HEK293T (cell line): ENCODE results near the gene PXN.
"Not testable (repeated sequence)": the region's sequence is repeated elsewhere in the genome, so short reads cannot be mapped to it uniquely, and the experiment has no call there.

Experiments
- CTCF ChIA-PET: fragments of 350-600 bp; formaldehyde crosslinking; extraction: SDS; loops from one replicate; lab custom pipeline; 2021; ENCODE audit warnings: antibody characterized with exemption, inconsistent platforms; lab: Yijun Ruan, JAX
- POLR2A ChIA-PET: fragments of 350-600 bp; formaldehyde crosslinking; extraction: SDS; loops from one replicate; lab custom pipeline; 2020; ENCODE audit warnings: antibody characterized with exemption, inconsistent platforms; lab: Yijun Ruan, JAX
- DNase-seq: peaks from one replicate; pipeline ENCODE4 v3.0.0; 2012; ENCODE audit warnings: mixed read lengths; ENCODE audit errors: extremely low spot score
- ARNT ChIP-seq: fragments of 450-650 bp; IDR thresholded peaks from 2 replicates; pipeline ENCODE4 v1.6.1; 2017; ENCODE audit warnings: mild to moderate bottlenecking
- BHLHE40 ChIP-seq: fragments of 450-650 bp; IDR thresholded peaks from 2 replicates; pipeline ENCODE4 v1.6.1; 2016; ENCODE audit warnings: mild to moderate bottlenecking, moderate library complexity, borderline replicate concordance
- CTBP1 ChIP-seq: fragments of 450-650 bp; IDR thresholded peaks from 2 replicates; pipeline ENCODE4 v1.6.1; 2016; ENCODE audit warnings: borderline replicate concordance
- ELF4 ChIP-seq: fragments of 450-650 bp; IDR thresholded peaks from 2 replicates; pipeline ENCODE4 v1.6.1; 2017; ENCODE audit warnings: antibody characterized with exemption
- FOXA1 ChIP-seq: fragments of 450-650 bp; IDR thresholded peaks from 2 replicates; pipeline ENCODE4 v1.6.1; 2016; ENCODE audit warnings: mild to moderate bottlenecking
- FOXK2 ChIP-seq: fragments of 450-650 bp; IDR thresholded peaks from 2 replicates; pipeline ENCODE4 v1.6.1; 2016; ENCODE audit warnings: mild to moderate bottlenecking
- FOXM1 ChIP-seq: fragments of 450-650 bp; IDR thresholded peaks from 2 replicates; pipeline ENCODE4 v1.6.1; 2017; ENCODE audit warnings: mild to moderate bottlenecking, borderline replicate concordance
- HDGF ChIP-seq: fragments of 450-650 bp; IDR thresholded peaks from 2 replicates; pipeline ENCODE4 v1.6.1; 2017; ENCODE audit warnings: antibody characterized with exemption, borderline replicate concordance
- L3MBTL2 ChIP-seq: fragments of 450-650 bp; conservative IDR thresholded peaks from 2 replicates; pipeline ENCODE4 v1.6.1; 2016; ENCODE audit warnings: mild to moderate bottlenecking
- LEF1 ChIP-seq: fragments of 450-650 bp; IDR thresholded peaks from 2 replicates; pipeline ENCODE4 v1.6.1; 2017; ENCODE audit warnings: mild to moderate bottlenecking, borderline replicate concordance
- NFRKB ChIP-seq: fragments of 450-650 bp; IDR thresholded peaks from 2 replicates; pipeline ENCODE4 v1.6.1; 2016; ENCODE audit warnings: mild to moderate bottlenecking, moderate library complexity
- SP1 ChIP-seq: fragments of 450-650 bp; IDR thresholded peaks from 2 replicates; pipeline ENCODE4 v1.6.1; 2017
- SUZ12 ChIP-seq: fragments of 450-650 bp; IDR thresholded peaks from 2 replicates; pipeline ENCODE4 v1.6.1; 2016; ENCODE audit warnings: mild to moderate bottlenecking
- TARDBP ChIP-seq: fragments of 450-650 bp; IDR thresholded peaks from 2 replicates; pipeline ENCODE4 v1.6.1; 2016
- ZNF384 ChIP-seq: fragments of 450-650 bp; IDR thresholded peaks from 2 replicates; pipeline ENCODE4 v1.6.1; 2016
- TF ChIP-seq, protein P1 (sequence below): fragments of 450-650 bp; IDR thresholded peaks from 2 replicates; pipeline ENCODE4 v1.6.1; 2016

The PXN gene

DNA sequence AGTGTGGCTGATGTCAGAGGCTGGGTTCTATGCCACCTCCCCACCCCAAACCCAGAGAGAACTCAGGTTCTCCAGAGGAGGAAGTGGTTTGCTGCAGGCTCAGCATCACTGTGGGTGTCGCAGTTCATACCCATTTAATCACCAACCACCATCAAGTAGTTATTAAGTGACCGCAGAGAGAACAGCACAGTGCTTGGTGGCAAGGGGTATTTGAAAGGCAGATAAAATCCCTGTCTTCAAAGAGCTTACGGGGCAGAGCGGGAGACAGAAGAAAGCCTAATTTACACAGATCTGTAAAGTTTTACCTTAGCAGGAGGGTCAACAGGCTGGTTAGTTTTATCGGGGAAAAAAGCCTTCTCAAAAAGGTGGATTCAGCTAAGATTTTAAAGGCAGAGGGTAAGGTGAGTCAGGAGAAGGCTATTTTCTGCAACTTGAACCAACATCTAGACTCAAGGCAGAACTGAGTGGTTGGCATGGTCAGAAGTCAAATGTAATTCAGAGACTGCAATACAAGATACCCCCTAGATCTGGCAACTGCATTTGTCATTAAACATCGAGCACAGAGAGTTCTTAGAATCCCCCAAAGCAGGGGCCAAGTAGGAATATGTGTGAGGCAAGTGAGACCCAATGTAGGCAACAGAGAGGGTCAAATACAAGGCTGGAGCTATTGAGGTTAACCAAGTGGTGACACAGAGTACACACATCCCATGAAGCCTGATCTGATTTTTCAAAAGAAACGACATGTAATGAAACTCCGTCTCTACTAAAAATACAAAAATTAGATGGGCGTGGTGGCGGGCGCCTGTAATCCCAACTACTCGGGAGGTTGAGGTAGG lies 13.2 kb downstream of the PXN start:
- POLR2A ChIA-PET = interaction anchor here (1.4 to 5.7 kb wide), 4 partner anchors 9 to 51 kb away, joined by 3 to 31 read pairs (median 8); partner anchors contain the start of genes RNU4-1, RNU4-2 and RPLP0
- TF ChIP-seq FOXM1 (no peak), TARDBP (no peak), SUZ12 (no peak), FOXA1 (no peak), CTBP1 (no peak), NFRKB (no peak), ZNF384 (no peak), SP1 (no peak), BHLHE40 (no peak), ELF4 (no peak), L3MBTL2 (no peak), LEF1 (no peak), ARNT (no peak), HDGF (no peak)
- TF ChIP-seq, protein P1, sequence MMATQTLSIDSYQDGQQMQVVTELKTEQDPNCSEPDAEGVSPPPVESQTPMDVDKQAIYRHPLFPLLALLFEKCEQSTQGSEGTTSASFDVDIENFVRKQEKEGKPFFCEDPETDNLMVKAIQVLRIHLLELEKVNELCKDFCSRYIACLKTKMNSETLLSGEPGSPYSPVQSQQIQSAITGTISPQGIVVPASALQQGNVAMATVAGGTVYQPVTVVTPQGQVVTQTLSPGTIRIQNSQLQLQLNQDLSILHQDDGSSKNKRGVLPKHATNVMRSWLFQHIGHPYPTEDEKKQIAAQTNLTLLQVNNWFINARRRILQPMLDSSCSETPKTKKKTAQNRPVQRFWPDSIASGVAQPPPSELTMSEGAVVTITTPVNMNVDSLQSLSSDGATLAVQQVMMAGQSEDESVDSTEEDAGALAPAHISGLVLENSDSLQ = no peak
- CTCF ChIA-PET = interaction anchor here (0.6 to 1.8 kb wide), 3 partner anchors 17 to 688 kb away, joined by 3 to 7 read pairs (median 3); no protein-coding TSS in a partner anchor
- no peak for DNase-seq

- ChIA-PET POLR2A (interaction anchor here (1.2 to 5.7 kb wide), 4 partner anchors 10 to 51 kb away, joined by 3 to 31 read pairs (median 8); partner anchors contain the start of genes RNU4-1, RNU4-2 and RPLP0), CTCF (interaction anchor here (0.6 to 2.2 kb wide), 4 partner anchors 16 to 688 kb away, joined by 3 to 14 read pairs (median 5); no protein-coding TSS in a partner anchor)
- DNase-seq = not testable (repeated sequence)
These were observed 14.0 kb downstream of the PXN start for GRCh38 chr12:120251364-120252070.

GRCh38 chr12:120249875-120250795 lies 15.4 kb downstream of the PXN start:
- POLR2A ChIA-PET = interaction anchor here (1.2 to 5.7 kb wide), 3 partner anchors 20 to 49 kb away, joined by 3 to 31 read pairs (median 8); partner anchors contain the start of genes RNU4-1, RNU4-2 and RPLP0
- CTCF ChIA-PET = interaction anchor here (0.6 to 2.2 kb wide), 8 partner anchors 9 to 33 kb away, joined by 3 to 14 read pairs (median 3); partner anchors contain the start of gene PXN
- no peak for TF ChIP-seq LEF1
- TF ChIP-seq FOXM1 = no peak
- TF ChIP-seq FOXK2 = no peak
- TF ChIP-seq FOXA1 = no peak
- TF ChIP-seq, protein P1 = no peak
- no peak for TF ChIP-seq TARDBP
- no peak for TF ChIP-seq NFRKB
- no peak for TF ChIP-seq SP1
- no peak for TF ChIP-seq BHLHE40
- TF ChIP-seq ARNT = no peak
- TF ChIP-seq CTBP1 = no peak
- no peak for TF ChIP-seq ZNF384
- TF ChIP-seq HDGF = no peak
- TF ChIP-seq L3MBTL2 = no peak
- no peak for TF ChIP-seq ELF4
- TF ChIP-seq SUZ12 = no peak
- no peak for DNase-seq

DNA sequence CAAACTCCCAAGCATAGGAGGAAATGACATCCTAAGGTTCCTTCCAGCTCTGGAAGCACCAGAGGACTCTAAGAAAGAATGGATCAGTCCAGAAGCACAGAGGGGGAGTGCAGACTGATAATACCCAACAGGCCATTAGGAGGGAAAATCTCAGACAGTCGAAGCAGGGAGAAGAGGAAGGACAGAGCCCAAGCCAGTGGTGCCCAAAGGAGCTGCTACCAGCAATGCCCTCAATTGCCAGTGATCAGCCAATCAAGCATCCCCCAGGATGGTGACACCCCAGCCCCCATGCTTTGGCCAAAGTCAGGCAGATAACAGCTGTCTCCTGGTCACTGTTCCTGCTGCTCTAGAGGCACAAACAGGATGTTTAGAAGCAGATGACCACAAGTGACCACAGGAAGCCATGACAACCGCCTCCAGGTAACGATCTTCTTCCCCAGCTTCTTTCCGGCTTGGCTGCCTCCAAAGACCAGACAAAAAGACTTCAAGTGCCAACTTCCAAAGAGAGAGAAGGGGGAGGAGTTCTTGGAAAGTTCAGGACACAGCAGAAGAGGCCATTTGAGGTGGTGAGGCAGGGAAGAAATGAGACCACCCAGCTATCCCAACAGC lies 16.2 kb downstream of the PXN start:
- DNase-seq = no peak
- ChIA-PET POLR2A (interaction anchor here (5.7 kb wide), 1 partner anchor 42 kb away, joined by 31 read pairs; the partner anchor contains the start of genes RNU4-1 and RNU4-2), CTCF (interaction anchor here (0.6 to 2.2 kb wide), 5 partner anchors 10 to 32 kb away, joined by 3 to 14 read pairs (median 3); partner anchors contain the start of gene PXN)
- TF ChIP-seq SUZ12 (no peak), FOXM1 (no peak), FOXA1 (no peak), CTBP1 (no peak), ARNT (no peak)

GRCh38 chr12:120247621-120248030 lies 17.9 kb downstream of the PXN start:
- no peak for DNase-seq

More at GRCh38 chr12:120247621-120248030, 17.9 kb downstream of the PXN start:
- CTCF ChIA-PET = interaction anchor here (0.7 to 0.9 kb wide), 3 partner anchors 12 to 17 kb away, joined by 3 to 8 read pairs (median 3); no protein-coding TSS in a partner anchor
- POLR2A ChIA-PET = interaction anchor here (0.8 to 5.7 kb wide), 3 partner anchors 19 to 46 kb away, joined by 3 to 31 read pairs (median 4); partner anchors contain the start of genes RNU4-1, RNU4-2 and RPLP0
- TF ChIP-seq TARDBP (no peak), CTBP1 (no peak), NFRKB (no peak), HDGF (no peak), BHLHE40 (no peak), ARNT (no peak), FOXK2 (no peak), LEF1 (no peak), ELF4 (no peak), SP1 (no peak), ZNF384 (no peak), FOXA1 (no peak), SUZ12 (no peak), L3MBTL2 (no peak), FOXM1 (no peak)
- TF ChIP-seq, protein P1 = no peak
